NCI-H2029 treated with DMSO at 0.1 percent for 48 hours (cell line): ENCODE results near the gene DYNC2LI1.
"Not testable (repeated sequence)": the region's sequence is repeated elsewhere in the genome, so short reads cannot be mapped to it uniquely, and the experiment has no call there.

Experiments used
- DNase-seq: peaks from one replicate; lab custom pipeline; 2025; lab: John Stamatoyannopoulos, UW

Gene DYNC2LI1

DNA sequence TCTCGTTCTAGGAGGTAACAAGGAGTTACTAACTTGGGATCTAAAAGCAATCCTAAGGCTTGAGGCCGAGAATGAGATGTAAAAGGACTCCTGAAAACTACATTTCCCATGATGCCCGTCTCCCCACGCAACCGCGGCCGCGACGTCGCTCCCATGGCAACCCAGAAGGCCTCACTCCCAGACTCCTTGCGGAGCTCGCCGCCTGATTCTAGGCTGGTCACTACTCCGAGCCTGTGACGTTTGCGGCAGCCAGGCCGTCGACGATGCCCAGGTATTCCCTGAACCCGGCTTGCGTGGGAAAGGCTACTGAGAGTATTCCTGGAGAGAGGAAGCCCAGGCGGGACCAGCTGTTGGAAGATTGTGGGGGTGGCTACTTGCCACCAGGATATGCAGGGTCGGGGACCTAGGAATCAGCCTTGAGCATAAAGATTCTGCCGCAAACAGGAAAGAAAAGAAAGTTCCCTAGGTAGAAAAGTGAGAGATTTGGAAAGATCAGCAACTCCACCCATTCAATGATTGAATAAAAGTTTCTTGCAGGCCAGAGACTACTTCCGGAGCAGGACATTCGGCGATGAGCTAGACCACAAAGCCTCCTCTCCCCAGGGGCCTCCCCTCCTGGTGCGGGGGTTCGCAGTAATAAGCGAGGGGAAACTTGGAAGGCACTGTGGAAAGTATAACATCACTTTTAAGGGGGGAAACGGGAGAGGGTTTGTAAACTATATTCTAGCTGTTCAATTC is at the start of gene DYNC2LI1:
Gene DYNC2LI1, plus strand, starts transcription at position 164 of the 738 bp plus-strand sequence. Its CDS starts 100 bp downstream, at position 264.
- DNase-seq, result peak; percentile 65

DNA sequence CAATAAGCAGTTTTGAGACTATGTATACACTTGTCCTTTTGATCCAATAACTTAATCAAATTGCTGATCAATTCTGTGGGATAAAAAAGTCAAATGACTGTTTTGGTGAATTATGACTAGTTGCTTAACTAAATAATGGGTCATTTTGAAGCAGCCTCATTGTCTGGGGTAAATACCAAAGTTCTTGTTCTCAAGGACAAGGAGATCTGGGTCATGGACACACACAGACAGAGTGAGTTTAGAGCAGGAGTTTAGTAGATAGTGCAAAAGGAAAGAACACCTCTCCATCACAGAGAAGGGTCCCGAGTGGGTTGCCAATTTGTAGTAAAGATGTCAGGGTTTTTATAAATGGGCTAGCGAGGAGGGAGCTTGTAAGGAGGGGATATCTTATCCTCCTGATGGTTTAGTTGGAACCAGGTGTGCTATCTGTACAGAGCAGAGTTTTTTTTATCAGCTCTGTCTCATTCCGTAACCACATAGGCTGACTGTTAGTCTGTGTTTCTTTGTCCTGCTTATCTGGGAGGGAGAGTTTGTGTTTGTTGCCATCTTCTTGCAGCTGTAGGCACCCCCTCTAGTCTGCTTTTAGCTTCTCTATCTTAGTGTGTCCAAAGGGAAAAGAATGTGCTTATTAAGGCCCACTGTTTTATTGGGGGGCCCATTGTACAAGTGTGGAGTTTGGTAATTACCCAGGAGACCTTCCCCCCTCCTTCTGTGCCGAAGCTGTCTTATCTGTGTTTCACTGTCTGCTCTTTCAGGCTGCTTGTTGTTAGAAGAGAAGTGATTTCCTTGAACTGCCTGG is 48.9 kb upstream of the DYNC2LI1 start:
- no peak for DNase-seq

DNA sequence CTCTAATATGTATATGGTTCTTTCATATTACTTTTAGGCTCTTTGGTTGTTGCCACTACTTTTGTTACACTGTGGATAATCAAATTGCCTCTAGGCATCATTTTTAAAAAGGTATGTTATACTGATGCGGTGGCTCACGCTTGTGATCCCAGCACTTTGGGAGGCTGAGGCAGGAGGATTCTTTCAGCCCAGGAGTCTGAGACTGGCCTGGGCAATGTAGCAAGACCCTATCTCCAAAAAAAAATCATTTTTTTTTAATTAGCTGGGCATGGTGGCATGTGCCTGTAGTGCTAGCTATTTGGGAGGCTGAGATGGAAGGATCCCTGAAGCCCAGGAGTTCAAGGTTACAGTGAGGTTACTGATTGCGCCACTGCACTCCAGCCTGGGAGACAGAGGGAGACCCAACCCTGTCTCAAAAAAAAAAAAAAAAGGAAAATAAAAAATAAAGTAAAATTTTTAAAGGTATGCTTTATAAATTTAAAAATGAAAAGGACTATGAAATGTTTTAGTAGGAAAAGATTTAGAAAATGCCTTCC is 48.1 kb upstream of the DYNC2LI1 start:
- DNase-seq, result no peak

DNA sequence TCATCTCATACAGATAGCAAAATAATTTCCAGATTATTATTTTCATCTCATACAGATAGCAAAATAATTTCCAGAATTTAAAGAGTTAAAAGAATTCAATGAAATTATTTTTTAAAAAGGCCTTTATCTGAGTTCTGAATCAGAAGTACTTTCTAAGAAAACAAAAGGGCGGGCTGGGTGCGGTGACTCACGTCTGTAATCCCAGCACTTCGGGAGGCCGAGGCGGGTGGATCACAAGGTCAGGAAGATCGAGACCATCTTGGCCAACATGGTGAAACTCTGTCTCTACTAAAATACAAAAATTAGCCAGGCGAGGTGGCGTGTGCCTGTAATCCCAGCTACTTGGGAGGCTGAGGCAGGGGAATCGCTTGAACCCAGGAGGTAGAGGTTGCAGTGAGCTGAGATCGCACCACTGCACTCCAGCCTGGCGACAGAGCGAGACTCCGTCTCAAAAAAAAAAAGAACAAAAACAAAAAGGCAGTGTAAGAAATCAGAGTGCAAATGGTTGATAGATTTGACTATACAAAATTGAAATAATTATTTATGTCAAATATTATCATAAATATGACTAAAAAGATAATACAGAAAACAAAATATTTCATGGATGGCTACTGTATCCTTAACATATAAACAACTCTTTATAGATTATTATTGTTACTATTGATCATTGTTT is 46.7 kb upstream of the DYNC2LI1 start:
- not testable (repeated sequence) for DNase-seq

DNA sequence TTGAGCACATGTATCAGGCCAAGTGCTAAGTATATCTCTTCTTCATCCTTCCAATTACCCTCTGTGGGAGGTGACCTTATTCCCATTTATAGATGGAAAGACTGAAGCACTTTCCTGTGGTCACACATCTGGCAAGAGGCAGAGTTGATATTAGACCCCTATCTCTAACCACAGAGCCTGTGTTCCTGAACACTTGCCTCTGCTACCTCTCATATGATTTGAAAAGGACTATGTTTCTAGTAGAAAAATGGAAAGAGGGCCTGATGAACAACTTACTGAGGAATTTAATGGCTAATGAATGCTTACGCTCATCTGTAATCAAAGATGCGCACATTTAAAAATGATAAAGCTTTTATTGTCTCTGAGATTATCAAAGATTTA is 46.2 kb upstream of the DYNC2LI1 start:
- no peak for DNase-seq

DNA sequence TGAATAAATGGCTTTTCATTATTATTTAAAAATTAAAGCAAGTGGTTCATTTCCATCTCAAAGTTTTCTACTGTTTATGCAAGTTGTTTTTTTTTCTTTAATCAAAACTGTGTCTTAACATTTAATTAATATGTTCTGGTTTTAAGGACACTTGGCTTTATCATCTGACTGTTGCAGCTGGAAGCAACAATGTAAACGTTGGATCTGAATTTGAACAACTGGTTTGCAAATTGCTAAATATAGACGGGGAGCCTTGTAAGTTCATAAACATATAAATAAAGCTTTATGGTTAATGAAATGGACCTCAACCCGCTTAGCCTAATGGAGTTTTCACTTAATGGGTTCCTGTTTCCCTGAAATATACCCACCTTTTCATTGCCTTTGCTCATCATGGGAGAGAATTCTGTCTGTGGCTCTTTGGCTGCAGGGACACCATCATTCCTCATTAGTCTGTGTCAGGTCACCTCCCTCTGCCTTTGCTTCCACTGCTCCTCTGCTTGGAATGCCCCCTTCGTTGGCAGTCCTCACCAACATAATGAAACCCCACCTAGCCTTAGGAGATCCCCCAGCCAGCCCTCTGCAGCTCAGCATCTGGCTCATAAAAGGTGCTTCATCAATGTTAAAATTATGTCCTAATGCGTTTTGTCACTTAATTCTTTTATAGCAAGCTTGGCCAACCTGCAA is 44.2 kb upstream of the DYNC2LI1 start:
- no peak for DNase-seq

DNA sequence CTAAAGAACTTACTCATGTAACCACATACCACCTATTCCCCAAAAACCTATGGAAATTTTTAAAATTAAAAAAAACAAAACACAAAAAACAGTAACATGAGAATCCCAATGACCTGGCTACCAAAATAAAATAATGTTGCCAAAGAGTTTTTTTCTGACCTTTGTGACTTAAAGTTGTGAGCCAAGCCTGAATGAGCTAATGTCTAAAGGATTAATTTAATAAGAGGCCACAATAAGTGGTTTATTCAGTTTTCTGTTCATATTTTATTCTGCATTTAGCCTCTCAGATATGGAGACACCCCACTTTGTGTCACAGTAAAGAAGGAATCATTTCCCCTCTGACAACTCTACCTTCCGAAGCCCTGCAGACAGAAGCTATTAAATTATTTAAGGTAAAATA is 42.6 kb upstream of the DYNC2LI1 start:
- no peak for DNase-seq

DNA sequence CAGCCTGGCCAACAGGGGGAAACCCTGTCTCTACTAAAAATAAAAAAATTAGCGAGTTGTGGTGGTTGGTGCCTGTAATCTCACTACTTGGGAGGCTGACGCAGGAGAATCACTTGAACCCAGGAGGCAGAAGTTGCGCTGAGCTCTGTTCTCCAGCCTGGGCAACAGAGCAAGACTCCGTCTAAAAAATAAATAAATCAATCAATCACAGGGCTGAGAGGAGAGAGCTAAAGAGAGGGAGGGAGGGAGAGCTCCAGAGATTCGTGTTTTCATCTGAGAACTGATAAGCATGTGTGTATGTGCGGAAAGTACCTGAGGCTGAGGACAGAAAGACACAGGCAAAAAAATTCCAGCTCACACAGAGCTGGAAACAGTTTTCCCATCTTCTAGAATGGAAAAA is 37.2 kb upstream of the DYNC2LI1 start:
- DNase-seq, result no peak

DNA sequence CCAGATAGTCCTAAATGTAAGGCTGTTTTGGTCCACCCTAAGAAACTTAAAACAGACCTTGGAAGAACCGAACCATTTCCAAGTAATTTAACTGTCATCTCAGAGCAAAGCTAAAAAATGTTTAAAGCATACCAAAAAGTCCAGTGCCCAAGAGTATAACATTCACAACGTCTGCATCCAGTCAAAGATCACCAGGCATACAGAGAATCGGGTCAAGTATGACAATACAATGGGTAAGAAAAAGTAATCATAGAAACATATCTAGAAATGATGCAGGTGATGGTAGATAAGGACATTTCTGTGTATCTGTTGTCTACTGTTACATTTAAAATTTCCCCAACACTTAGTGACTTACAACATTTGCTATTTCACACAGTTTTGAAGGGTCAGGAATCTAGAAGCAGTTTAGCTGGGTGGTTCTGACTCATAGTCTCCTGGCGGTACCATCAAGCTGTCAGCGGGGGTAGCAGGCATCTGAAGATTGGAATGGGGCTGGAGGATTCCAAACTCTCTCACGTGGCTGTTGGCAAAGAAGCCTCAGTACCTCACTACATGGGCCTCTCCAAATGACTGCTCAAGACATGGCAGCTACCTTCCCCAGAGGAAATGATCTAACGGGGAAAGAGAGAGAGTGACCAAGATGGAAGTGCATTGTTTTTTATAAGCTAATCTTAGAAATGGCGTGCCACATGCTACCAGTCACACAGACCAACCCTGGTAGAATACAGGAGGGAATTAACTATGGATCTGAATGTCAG is 36.6 kb upstream of the DYNC2LI1 start:
- no peak for DNase-seq

DNA sequence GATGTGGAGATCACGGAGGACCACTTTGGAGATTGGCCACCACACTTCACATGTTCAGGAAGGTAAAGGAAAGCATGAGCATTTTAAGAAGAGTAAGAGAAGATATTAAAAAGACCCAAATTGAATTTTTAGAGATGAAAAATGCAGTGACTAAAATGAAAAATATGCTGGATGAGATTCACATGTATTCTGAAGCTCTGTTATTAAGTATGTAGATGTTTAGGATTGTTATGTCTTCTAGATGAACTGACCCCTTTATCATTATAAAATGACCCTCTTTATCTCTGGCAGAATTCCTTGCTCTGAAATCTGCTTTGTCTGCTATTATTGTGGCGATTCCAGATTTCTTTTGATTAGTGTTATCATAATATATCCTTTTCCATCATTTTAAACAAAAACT is 36.0 kb upstream of the DYNC2LI1 start:
- DNase-seq, result no peak

DNA sequence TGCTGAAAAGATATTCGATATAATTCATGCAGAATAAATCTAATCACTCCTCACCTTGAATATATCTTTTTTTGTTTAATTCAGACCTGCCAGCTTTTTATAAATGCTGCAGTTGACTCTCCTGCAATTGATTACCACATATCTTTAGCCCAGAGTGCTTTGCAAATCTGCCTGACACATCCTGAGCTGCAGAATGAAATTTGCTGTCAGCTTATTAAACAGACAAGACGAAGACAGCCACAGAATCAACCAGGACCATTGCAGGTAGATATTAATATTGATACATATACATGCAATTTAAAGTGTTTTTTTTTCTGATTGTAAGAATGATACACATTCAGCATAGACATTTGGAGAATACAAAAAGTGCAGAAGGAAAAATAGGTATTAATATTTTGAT is 35.6 kb upstream of the DYNC2LI1 start:
- DNase-seq, result no peak

DNA sequence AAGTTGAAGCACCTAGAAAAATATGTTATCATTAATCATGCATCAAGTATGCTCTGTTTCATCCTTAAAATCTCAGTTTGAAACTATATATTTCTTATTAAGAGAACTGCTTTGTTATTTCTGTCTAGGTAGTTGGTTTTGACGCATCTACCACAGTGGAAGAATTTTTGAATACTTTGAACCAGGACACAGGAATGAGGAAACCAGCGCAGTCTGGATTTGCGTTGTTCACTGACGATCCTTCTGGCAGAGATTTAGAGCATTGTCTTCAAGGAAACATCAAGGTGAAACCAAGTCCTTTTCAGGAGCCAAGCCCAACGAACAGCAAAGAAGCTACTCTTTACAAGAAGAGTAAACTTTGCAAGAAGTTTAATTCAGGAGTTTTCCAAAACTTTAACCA is 30.1 kb upstream of the DYNC2LI1 start:
- DNase-seq, result no peak

DNA sequence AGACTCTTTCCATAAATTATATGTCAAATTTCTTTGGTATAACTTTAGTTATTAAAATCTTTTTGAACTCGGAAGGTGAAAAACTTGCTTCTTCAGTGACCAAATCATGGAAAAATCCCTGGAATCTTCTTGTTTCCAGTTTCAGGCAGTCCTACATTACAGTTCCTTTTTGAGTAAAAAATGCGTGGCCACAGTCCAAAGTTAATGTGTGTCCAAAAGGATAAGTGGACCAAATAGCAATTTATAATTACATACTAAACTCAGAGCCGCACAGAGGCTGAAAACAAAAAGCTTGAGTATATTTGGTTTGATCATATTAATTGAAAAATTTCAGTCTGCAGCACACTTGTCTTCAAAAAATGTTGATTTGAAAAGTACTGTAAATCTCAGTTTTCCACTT is 28.4 kb upstream of the DYNC2LI1 start:
- no peak for DNase-seq

DNA sequence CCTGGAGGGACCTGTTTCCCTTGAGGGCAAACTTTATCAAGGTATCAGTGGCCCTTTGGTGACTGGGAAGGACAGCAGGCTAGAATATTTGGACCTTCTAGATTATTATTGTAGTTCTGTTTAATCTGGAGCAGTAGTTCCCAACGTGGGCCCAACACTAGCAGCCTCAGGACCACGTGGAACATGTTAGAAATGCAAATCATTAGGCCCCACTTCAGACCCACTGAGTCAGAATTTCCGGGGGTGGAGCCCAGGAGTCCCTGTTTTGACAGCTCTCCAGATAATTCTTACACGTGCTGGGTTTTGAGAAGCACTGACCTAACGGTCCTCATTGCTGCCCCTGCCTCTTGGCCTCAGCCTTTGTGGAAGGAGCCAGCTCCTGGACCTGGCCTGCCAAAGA is 25.5 kb upstream of the DYNC2LI1 start:
- DNase-seq, result no peak

DNA sequence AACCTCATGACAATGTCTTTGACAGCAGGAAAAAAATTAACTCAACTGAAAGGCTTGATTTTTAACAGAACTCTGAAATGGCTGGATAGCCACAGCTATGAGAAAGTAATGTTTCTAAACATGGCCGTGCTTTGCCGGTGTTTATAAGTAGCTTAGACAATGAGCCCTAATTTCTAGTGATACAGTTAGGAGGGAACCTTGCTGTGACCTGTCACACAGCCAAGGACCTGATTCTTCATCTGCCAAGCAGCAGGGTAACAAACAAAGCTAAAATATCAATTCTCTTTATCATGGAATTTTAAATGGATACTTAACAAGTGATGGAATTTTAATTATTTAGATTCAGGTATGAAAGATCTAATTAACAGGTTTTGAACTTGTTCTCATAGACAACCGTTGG is 24.3 kb upstream of the DYNC2LI1 start:
- DNase-seq, result no peak

DNA sequence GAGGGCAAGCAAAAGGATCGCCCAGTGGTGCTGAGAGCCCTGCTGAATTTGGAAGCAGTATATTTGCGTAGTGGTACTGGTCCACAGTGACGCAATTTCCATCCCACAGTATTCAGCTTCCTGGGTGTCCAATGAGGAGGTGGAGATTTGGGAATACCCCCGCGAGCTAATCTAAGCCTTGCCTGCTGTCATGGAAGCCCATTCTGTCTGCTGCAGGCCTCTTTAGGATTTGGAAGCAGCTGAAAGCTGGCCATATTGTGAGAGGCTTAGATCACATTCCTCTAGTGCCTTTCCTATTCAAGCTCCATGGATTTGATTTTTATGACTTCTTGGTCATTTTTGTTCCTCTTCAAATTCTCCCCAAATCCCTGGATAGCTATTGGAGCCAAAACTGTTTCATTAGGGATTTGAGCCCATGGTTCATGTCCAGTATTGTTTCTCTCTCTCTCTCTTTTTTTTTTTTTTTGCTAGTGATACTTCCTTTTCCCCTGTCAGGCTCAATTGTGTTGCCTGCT is 22.3 kb upstream of the DYNC2LI1 start:
- DNase-seq, result no peak

DNA sequence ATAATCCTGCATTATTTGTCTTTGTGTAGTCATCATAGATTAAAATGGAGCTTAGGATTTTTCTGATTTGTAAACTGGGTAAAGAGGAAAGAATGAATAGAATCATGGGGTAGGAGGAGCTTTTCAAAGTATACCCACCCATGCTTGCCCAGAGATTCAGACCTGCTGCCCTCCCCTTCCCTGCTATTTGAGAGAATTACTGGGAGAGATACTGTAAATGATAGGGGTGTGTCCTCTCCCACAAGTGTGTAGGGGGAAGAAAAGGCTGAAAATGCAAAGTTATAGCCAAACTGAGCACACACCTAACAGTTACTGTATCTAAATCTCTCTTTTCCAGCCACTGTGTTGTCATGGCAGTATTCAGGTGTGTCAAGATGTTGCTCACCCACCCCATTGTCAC is 21.5 kb upstream of the DYNC2LI1 start:
- no peak for DNase-seq

DNA sequence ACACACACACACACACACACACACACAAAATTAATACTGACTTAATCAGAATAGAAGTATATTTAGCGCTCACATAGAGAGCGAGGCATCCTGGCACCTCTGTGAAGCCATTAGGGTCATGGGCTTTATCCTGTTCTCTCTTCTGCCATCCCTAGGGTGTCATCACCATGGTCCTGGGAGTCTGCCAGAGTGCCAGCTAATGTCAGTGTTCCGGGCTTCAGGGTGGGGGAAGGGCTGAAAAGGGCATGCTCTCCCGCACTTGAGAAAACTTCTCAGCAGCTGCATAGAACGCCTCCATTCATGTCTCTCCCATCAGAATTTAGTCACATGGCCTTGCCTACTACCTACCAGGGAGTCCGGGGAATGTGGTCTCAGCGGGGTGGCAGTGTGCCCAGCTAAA is 19.7 kb upstream of the DYNC2LI1 start:
- DNase-seq, result no peak

DNA sequence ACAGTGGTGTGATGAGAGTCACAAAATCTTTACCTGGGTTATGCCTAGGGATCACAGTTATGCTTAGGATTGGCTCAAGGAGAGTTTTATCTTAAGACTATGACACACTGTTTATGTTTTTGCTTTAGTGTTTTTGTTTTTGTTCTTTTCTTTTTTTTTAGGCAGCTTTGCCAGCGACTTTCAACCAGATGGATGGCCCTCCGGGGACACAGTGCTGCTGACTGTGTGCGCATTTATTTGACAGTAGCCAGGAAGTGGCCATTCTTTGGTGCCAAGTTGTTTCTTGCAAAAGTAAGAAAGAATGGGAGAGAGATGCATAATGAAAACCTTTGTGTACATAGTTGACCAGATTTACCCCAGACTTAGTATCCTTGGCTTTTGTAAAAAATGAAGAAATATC is 15.1 kb upstream of the DYNC2LI1 start:
- no peak for DNase-seq

DNA sequence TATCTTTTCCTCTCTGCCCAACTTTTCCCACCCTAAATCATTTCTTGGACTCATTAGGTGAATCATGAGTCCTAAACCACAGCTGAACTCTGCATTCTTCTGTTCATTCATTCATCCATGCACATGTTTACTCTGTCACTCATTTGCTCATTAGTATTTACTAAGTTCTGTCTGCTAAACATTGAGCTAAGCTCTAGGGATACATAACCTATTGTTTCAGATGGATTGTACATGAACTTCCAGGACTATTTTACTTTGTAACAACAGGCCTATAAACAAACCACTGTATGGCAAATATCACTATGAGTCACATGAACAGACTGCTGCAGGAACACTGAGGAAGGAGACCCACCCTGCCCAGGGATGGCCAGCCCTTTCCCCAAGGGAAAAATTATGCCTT is 14.6 kb upstream of the DYNC2LI1 start:
- no peak for DNase-seq

DNA sequence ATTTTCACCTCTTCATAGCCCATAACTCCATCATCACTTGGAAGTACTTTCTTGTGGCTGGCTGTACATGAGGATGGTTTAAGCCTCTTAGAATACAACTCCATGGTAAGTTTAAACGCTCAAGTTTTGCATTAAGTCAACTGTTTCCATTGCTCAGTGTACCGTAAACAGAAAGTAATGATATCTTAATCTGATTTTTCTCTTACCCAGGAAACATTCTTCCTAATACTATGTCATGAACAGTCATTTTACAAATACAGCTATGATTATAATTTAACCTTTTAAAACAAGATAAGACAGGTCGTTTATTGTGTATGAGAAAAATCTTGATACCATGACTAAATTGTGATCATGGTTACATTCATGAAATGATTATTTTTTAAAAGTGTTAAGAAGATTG is 11.6 kb upstream of the DYNC2LI1 start:
- DNase-seq, result no peak
